Endometrial microvascular endothelial cells (primary cell): ENCODE measurements around the gene GUCA1A. TPM values are rescaled to one million over a fixed set of nuclear protein-coding genes. Genes with fewer than 3 reads are reported as not detected.
"Not testable (repeated sequence)": the region's sequence is repeated elsewhere in the genome, so short reads cannot be mapped to it uniquely, and the experiment has no call there.

Source experiments
- in situ Hi-C: cut with HindIII; loops from 2 replicates; pipeline ENCODE4 v1.10.0; 2017; ENCODE audit warnings: low sequenced_read_pairs, low pct_unique_long_range_greater_than_20kb; ENCODE audit errors: inconsistent ontology term
- total RNA-seq: library from RNA; depleted of rRNA; stranded (reverse); fragments of >200 nt; gene quantifications from one replicate; pipeline ENCODE4 v1.2.3, GENCODE V29; 2015; ENCODE audit errors: inconsistent ontology term

The GUCA1A gene
- total RNA-seq, 1 donor from 2014 or later = not detected

GRCh38 chr6:42168650-42169049, 4.5 kb upstream of the GUCA1A start:
- in situ Hi-C loops = no loop called here

- in situ Hi-C loops = not testable (repeated sequence)
These were observed 3.4 kb upstream of the GUCA1A start for GRCh38 chr6:42169780-42170179.

- in situ Hi-C loops = no loop called here
These were observed 1.2 kb upstream of the GUCA1A start for GRCh38 chr6:42171813-42172581.

- in situ Hi-C loops = no loop called here
These were observed 2.7 kb downstream of the GUCA1A start for GRCh38 chr6:42175860-42176259.

- in situ Hi-C loops = no loop called here
These were observed 3.8 kb downstream of the GUCA1A start for GRCh38 chr6:42176981-42177380.

- in situ Hi-C loops = no loop called here
These were observed 4.6 kb downstream of the GUCA1A start for GRCh38 chr6:42177514-42178364.

- in situ Hi-C loops = no loop called here
These were observed 6.2 kb downstream of the GUCA1A start for GRCh38 chr6:42179261-42179944.

- in situ Hi-C loops = no loop called here
These were observed 6.8 kb downstream of the GUCA1A start for GRCh38 chr6:42179945-42180313.

- in situ Hi-C loops = no loop called here
These were observed 8.9 kb downstream of the GUCA1A start for GRCh38 chr6:42182101-42182500.

GRCh38 chr6:42184475-42184874, 11.3 kb downstream of the GUCA1A start:
- in situ Hi-C loops = no loop called here

GRCh38 chr6:42185597-42185996, 12.4 kb downstream of the GUCA1A start:
- in situ Hi-C loops = no loop called here

- in situ Hi-C loops = no loop called here
These were observed 15.2 kb downstream of the GUCA1A start for GRCh38 chr6:42188406-42188805.

- in situ Hi-C loops = no loop called here
These were observed 17.5 kb downstream of the GUCA1A start for GRCh38 chr6:42190554-42191183.

GRCh38 chr6:42192385-42192784, 19.2 kb downstream of the GUCA1A start:
- in situ Hi-C loops = not testable (repeated sequence)

- in situ Hi-C loops = no loop called here
These were observed 20.3 kb downstream of the GUCA1A start for GRCh38 chr6:42193491-42193894.

GRCh38 chr6:42194056-42194455, 20.9 kb downstream of the GUCA1A start:
- in situ Hi-C loops = no loop called here

- in situ Hi-C loops = no loop called here
These were observed 22.3 kb downstream of the GUCA1A start for GRCh38 chr6:42195415-42195814.

- in situ Hi-C loops = no loop called here
These were observed 24.6 kb downstream of the GUCA1A start for GRCh38 chr6:42197555-42198362.
